GM23338 (cell line): ENCODE measurements around the gene HHIPL1.

Experiments used
- CREB1 ChIP-seq: fragments of 250-450 bp; sonication (Bioruptor Pico); IDR thresholded peaks from 2 replicates; pipeline ENCODE4 v1.5.0; 2020; ENCODE audit warnings: low read depth, mild to moderate bottlenecking, moderate library complexity
- CTCF ChIP-seq, 2 experiments: fragments of 200-600 bp in 1 of 2; sonication (generic) in 1 of 2; conservative IDR thresholded peaks; 2 replicates each; pipeline versions ENCODE4 v1.5.1 to v1.6.1; 2016 to 2017; ENCODE audit warnings: antibody characterized with exemption in 2 of 2, low read depth in 2 of 2, mild to moderate bottlenecking in 2 of 2, moderate library complexity in 1 of 2
- ETS1 ChIP-seq: IDR thresholded peaks from 2 replicates; pipeline ENCODE4 v1.6.1; 2016; ENCODE audit warnings: antibody characterized with exemption
- EZH2 ChIP-seq: fragments of 200-600 bp; sonication (generic); IDR thresholded peaks from one replicate; pipeline ENCODE4 v1.8.0; 2017; ENCODE audit warnings: antibody characterized with exemption, mild to moderate bottlenecking, low read depth; ENCODE audit not compliant: unreplicated experiment
- EZH2phosphoT487 ChIP-seq: fragments of 200-600 bp; sonication (generic); IDR thresholded peaks from one replicate; pipeline ENCODE4 v1.8.1; 2018; ENCODE audit warnings: antibody characterized with exemption; ENCODE audit not compliant: unreplicated experiment
- JUNB ChIP-seq: IDR thresholded peaks from one replicate; pipeline ENCODE4 v1.6.1; 2016; ENCODE audit warnings: antibody characterized with exemption; ENCODE audit not compliant: unreplicated experiment
- NANOG ChIP-seq: IDR thresholded peaks from 2 replicates; pipeline ENCODE4 v1.6.1; 2016; ENCODE audit warnings: antibody characterized with exemption, borderline replicate concordance
- POLR2AphosphoS5 ChIP-seq: IDR thresholded peaks from 2 replicates; pipeline ENCODE4 v1.6.1; 2016; ENCODE audit warnings: antibody characterized with exemption, low read depth
- REST ChIP-seq: IDR thresholded peaks from one replicate; pipeline ENCODE4 v1.6.1; 2018; ENCODE audit warnings: antibody characterized with exemption; ENCODE audit not compliant: unreplicated experiment
- STAT1 ChIP-seq: IDR thresholded peaks from one replicate; pipeline ENCODE4 v1.6.1; 2016; ENCODE audit warnings: antibody characterized with exemption; ENCODE audit not compliant: unreplicated experiment
- ZNF114 ChIP-seq: fragments of 250-450 bp; sonication (Bioruptor Pico); IDR thresholded peaks from 2 replicates; pipeline ENCODE4 v1.5.0; 2020; ENCODE audit warnings: mild to moderate bottlenecking, moderate library complexity
- ZNF462 ChIP-seq: fragments of 250-450 bp; sonication (Bioruptor Pico); IDR thresholded peaks from 2 replicates; pipeline ENCODE4 v1.5.0; 2020; ENCODE audit warnings: mild to moderate bottlenecking, moderate library complexity

GRCh38 chr14:99679996-99680395 lies 35.1 kb downstream of the HHIPL1 start:
- TF ChIP-seq ETS1 (no peak), CTCF (conservative IDR thresholded peaks at IDR 0.05; ENCODE audit: low read depth in 2 of 2) (no peak), ZNF114 (no peak), EZH2 (no peak), JUNB (no peak), EZH2phosphoT487 (no peak), CREB1 (CRISPR knock-in tag) (no peak), POLR2AphosphoS5 (no peak), REST (no peak), NANOG (no peak), ZNF462 (CRISPR knock-in tag) (no peak), STAT1 (no peak)
